Gastrocnemius medialis (tissue), 4 donors: ENCODE data around the gene HIRA.

Experiments
- POLR2A ChIP-seq, 2 donors: fragments of 450-650 bp; IDR thresholded peaks; one replicate each; pipeline ENCODE4 v1.6.1; 2017; ENCODE audit warnings: antibody characterized with exemption in 2 of 2, mild to moderate bottlenecking in 2 of 2, moderate library complexity in 2 of 2
- TF ChIP-seq, protein P1 (sequence below), 5 experiments: fragments of 450-650 bp in 3 of 5; fragments of 200-600 bp in 2 of 5; sonication (generic) in 2 of 5; IDR thresholded peaks in 4 of 5; conservative IDR thresholded peaks in 1 of 5; 1 replicate in 4 of 5; 2 replicates in 1 of 5; pipeline ENCODE4 v1.5.1; 2016 to 2019; ENCODE audit warnings: antibody characterized with exemption in 5 of 5, mild to moderate bottlenecking in 3 of 5, moderate library complexity in 3 of 5

DNA sequence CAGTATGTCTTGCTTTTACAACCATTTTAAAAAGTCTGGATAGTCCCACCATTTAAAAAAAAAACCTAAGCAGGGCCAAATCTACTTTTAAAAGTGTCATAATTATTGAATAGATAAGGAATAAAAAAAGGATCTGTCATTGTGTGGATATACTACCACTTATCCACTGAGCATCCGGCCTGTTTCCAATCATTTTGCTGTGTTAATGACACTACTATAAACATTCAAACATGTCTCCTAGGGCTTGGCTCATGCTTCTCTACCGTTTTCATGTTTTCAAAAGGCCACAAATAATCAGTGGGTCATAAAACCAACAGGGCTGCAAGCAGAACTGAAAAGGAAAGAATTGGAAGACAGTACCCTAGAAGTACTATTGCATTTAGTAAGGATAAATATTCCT, 28.5 kb upstream of the HIRA start:
- TF ChIP-seq, protein P1, sequence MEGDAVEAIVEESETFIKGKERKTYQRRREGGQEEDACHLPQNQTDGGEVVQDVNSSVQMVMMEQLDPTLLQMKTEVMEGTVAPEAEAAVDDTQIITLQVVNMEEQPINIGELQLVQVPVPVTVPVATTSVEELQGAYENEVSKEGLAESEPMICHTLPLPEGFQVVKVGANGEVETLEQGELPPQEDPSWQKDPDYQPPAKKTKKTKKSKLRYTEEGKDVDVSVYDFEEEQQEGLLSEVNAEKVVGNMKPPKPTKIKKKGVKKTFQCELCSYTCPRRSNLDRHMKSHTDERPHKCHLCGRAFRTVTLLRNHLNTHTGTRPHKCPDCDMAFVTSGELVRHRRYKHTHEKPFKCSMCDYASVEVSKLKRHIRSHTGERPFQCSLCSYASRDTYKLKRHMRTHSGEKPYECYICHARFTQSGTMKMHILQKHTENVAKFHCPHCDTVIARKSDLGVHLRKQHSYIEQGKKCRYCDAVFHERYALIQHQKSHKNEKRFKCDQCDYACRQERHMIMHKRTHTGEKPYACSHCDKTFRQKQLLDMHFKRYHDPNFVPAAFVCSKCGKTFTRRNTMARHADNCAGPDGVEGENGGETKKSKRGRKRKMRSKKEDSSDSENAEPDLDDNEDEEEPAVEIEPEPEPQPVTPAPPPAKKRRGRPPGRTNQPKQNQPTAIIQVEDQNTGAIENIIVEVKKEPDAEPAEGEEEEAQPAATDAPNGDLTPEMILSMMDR (IDR thresholded peaks at IDR 0.05 in 4 of 5, conservative IDR thresholded peaks at IDR 0.05 in 1 of 5) = no peak
- TF ChIP-seq POLR2A (IDR thresholded peaks at IDR 0.05) = no peak
